ENCODE results near the gene SYS1.

DNA sequence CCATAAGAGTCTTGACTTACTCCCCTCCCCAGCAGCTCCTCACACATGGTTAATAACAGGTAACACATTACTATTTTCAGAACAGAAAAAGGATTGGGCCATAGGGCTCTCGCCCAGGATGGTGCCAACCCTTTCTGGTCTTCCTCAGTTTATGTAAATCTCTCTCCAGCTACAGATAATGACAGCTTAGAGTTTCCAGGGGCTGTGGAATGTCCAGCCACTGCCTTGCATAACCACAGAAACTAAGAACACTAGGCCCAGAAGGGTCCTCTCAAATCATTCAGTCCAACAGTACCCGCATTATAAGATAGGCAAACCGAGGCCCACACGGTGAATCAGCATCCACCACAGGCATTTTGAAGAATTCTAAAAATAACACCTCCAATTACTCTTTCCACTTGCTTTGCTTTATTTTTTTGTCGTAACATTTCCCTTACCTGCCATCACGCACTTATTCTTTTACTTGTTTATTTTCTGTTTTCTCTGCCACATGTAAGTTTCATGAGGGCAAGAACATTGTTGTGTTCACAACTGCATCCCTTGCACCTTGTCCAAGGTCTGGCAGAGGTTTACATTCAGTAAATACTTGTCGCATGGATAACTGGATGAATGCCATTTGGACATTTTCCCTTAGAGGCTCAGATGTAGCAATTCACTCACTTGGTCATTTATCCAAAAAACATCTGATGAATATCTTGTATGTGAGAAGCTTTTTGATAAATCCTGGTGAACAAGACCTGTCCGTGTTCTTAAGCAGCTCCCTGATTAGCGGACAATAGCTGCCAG is 8.3 kb upstream of the SYS1 start:
- TF ChIP-seq, protein P1, sequence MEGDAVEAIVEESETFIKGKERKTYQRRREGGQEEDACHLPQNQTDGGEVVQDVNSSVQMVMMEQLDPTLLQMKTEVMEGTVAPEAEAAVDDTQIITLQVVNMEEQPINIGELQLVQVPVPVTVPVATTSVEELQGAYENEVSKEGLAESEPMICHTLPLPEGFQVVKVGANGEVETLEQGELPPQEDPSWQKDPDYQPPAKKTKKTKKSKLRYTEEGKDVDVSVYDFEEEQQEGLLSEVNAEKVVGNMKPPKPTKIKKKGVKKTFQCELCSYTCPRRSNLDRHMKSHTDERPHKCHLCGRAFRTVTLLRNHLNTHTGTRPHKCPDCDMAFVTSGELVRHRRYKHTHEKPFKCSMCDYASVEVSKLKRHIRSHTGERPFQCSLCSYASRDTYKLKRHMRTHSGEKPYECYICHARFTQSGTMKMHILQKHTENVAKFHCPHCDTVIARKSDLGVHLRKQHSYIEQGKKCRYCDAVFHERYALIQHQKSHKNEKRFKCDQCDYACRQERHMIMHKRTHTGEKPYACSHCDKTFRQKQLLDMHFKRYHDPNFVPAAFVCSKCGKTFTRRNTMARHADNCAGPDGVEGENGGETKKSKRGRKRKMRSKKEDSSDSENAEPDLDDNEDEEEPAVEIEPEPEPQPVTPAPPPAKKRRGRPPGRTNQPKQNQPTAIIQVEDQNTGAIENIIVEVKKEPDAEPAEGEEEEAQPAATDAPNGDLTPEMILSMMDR (IDR thresholded peaks at IDR 0.05; ENCODE audit: poor library complexity, severe bottlenecking): no peak
- TF ChIP-seq, protein P2, sequence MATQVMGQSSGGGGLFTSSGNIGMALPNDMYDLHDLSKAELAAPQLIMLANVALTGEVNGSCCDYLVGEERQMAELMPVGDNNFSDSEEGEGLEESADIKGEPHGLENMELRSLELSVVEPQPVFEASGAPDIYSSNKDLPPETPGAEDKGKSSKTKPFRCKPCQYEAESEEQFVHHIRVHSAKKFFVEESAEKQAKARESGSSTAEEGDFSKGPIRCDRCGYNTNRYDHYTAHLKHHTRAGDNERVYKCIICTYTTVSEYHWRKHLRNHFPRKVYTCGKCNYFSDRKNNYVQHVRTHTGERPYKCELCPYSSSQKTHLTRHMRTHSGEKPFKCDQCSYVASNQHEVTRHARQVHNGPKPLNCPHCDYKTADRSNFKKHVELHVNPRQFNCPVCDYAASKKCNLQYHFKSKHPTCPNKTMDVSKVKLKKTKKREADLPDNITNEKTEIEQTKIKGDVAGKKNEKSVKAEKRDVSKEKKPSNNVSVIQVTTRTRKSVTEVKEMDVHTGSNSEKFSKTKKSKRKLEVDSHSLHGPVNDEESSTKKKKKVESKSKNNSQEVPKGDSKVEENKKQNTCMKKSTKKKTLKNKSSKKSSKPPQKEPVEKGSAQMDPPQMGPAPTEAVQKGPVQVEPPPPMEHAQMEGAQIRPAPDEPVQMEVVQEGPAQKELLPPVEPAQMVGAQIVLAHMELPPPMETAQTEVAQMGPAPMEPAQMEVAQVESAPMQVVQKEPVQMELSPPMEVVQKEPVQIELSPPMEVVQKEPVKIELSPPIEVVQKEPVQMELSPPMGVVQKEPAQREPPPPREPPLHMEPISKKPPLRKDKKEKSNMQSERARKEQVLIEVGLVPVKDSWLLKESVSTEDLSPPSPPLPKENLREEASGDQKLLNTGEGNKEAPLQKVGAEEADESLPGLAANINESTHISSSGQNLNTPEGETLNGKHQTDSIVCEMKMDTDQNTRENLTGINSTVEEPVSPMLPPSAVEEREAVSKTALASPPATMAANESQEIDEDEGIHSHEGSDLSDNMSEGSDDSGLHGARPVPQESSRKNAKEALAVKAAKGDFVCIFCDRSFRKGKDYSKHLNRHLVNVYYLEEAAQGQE (IDR thresholded peaks at IDR 0.05; ENCODE audit: borderline replicate concordance): no peak
- TF ChIP-seq EZH2 (IDR thresholded peaks at IDR 0.05; ENCODE audit: borderline replicate concordance, insufficient read depth, low read length, poor library complexity, severe bottlenecking): no peak
- TF ChIP-seq EP300 (conservative IDR thresholded peaks at IDR 0.05; ENCODE audit: poor library complexity, severe bottlenecking): no peak
- TF ChIP-seq TAF1 (IDR thresholded peaks at IDR 0.05; ENCODE audit: low read depth): no peak
- no peak for TF ChIP-seq POLR2AphosphoS5 (IDR thresholded peaks at IDR 0.05)

All from neural cell (in vitro differentiated cells).